Bone marrow (tissue), 2 donors: ENCODE measurements around the gene PRKAA2.
A peak's percentile ranks its signal among the peaks of the same experiment; 100 is the strongest.

Experiments
- DNase-seq, 2 donors: peaks; one replicate each; lab custom pipeline; 2025; lab: John Stamatoyannopoulos, UW

The PRKAA2 gene

DNA sequence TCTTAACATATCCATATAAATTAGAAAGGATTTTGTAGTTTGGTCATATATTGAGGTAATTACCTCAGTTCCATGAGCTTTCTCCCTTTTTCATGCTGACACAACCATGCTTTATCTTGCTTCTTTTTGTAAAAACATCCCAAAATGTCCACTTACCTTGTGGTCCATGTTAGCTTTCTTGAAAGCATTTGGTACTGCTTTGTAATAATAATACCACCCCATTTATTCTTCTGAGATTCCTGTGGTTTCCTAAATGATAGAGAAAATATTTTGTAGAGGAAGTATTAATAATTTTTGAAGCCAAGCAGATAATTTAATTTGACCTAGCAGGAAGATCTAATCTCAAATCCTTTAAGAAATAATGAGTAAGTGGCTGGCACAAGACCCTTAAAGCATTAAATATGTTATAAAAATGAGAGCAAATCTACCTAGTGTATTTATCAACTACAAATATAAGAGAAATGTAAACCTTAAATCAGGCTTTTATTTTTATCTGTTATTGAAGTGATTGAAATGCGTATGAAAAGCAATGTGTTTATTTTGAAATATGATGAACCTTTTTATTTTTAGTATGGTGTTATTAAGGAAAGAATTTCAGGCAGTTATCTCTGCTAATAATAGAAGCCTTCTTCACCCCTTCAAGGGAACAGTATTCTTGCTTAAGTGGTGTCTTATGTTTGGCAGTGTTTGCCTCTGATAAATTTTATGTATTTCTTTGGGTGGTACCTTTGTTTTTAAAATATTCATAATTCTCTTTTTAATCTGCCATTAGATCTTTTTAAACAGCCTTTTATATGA is 9.2 kb downstream of the PRKAA2 start:
- no peak for DNase-seq

GRCh38 chr1:56655991-56656613 is 11.0 kb downstream of the PRKAA2 start:
- no peak for DNase-seq

GRCh38 chr1:56658254-56658653 is 13.1 kb downstream of the PRKAA2 start:
- DNase-seq: no peak

- DNase-seq: no peak
Measured at GRCh38 chr1:56660293-56660692, 15.2 kb downstream of the PRKAA2 start.

DNA sequence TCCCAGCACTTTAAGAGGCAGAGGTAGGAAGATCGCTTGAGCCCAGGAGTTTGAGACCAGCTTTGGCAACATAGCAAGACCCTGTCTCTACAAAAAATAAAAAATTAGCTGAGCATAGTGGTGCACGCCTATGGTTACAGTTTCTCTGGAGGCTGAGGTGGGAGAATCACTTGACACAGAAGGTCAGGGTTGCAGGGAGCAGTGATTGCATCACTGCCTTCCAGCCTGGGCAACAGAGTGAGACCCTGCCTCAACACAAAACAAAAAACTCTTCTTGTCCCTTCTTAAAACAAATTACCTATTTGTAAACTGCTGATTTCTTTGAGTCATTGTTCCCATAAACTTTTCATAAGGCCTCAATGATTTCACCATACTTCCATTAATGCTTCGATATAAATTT is 18.7 kb downstream of the PRKAA2 start:
- DNase-seq: no peak

GRCh38 chr1:56665384-56665783 is 20.3 kb downstream of the PRKAA2 start:
- no peak for DNase-seq

GRCh38 chr1:56666112-56666608 is 21.0 kb downstream of the PRKAA2 start:
- no peak for DNase-seq

GRCh38 chr1:56670350-56670749 is 25.2 kb downstream of the PRKAA2 start:
- no peak for DNase-seq

GRCh38 chr1:56671085-56671484 is 26.0 kb downstream of the PRKAA2 start:
- no peak for DNase-seq

GRCh38 chr1:56671542-56671941 is 26.4 kb downstream of the PRKAA2 start:
- DNase-seq: no peak

DNA sequence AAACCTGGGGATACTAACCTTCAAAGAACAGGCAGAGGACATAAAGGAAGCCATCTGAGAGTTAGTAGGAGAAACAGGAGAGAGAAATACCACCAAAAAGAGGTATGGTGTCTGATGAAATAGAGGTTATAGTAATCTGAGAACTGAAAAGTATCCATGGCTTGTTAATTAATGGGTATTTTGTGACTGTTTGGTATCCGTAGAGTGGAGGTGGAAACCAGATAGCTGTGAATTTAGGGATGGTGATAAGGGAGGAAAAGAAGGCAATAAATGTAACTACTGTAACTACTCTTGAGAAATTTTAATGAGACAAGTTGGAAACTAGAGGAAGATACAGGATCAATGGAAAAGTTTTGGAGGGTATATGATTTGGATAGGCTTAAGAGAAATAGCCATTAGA is 27.5 kb downstream of the PRKAA2 start:
- DNase-seq: no peak

DNA sequence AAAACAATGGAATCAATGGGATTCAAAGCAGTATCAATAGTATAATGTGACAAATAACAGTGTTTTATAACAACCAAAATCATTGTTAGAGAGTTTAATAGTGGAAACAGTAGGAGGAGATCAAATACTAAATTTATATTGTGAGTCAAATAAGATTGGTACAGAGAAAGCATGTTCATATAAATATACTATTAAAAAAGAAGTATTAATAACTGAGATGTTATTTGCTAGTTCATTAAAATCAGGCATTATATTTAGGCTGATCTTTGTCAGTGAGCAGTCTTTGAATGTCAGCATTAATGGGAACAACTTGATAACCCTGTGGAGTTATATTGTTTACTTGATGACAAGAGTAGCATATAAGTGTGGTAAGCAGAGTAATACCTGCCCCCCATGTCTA is 30.6 kb downstream of the PRKAA2 start:
- DNase-seq: no peak

DNA sequence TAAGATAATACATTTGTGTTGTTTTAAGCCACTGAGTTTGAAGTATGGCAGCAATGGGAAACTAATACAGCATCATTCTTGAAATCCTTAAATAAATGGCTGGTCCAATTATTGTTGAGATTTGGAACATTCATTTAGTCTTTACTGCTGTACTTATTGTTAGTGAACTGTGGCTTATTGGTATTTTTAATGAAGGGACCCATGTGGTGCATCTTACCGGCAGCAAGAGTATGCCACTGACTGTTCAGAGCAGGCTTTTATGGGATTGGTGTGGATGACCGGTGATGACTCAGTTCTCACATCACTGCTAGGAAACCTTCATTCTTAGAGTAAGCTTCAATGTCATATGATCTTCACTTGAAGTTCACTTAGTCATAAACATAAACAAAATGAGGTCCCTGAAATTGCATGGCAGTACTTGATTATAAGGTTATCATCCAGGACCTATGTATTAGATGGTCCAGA is 31.5 kb downstream of the PRKAA2 start:
- no peak for DNase-seq

- no peak for DNase-seq
Measured at GRCh38 chr1:56683569-56683968, 38.5 kb downstream of the PRKAA2 start.

DNA sequence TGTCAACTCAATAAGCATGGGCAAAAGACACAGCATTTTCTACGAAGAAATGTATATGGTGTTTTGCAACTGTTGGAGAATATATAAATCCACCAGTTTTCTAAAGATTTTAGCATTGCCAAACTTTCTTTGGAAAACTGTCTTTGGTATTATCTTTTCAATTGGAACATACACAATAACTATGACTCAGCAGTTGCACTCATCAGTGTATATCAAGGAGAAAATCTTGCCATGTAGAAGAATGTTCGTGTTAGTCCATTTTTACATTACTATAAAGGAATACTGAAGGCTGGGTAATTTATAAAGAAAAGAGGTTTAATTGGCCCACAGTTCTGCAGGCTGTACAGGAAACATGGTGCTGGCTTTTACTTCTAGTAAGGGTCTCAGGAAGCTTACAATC is 41.1 kb downstream of the PRKAA2 start:
- DNase-seq: no peak

DNA sequence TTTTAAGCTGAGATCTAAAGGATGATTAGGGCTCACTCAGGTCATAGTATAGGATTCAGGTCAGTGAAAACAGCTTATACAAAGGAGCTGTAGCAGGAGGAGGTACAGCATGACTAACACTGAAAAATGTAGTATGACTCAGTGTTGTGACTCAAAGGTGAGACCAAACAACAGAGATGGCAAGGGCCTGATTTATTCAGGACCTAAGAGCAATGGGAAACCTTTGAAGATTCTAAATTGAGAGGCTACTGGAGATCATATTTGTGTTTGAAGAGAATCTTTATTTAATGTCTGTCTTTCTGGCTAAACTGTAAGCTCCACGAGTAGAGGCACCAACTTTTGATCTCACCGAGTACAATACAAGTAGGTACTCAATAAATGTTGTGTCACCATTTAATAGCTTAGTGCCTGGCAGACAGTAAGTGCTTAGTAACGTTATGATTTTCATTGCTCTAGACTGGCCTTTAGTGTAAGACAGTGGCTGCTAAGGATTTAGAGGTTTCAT is 43.5 kb downstream of the PRKAA2 start:
- DNase-seq: no peak

DNA sequence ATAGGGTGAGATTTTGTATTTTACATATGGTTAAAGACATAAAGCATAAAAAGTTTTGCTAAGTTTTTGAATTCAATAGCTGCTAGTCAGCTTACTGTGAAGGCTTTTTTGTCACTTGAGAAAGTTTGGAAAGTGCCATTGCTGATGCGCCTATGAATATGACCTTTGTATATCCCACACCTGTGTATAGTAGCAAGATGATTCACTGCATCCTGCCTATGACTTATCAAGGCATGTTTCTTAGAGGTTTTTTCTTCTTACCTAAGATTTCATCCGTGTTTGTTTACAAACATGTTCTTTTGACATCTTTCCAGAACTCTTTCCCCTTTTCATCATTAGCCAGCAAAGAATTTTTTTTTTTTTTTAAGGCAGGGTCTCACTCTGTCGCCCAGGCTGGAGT is 51.5 kb downstream of the PRKAA2 start:
- DNase-seq: no peak

GRCh38 chr1:56703747-56704146 is 58.6 kb downstream of the PRKAA2 start:
- no peak for DNase-seq

DNA sequence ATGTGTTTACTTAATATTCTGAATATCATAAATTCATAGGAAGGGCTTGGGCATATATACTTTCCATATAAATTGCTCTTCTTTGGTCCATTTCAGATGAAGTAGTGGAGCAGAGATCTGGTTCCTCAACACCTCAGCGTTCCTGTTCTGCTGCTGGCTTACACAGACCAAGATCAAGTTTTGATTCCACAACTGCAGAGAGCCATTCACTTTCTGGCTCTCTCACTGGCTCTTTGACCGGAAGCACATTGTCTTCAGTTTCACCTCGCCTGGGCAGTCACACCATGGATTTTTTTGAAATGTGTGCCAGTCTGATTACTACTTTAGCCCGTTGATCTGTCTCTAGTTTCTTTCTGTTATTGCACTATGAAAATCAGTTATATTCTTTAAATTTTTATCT is 62.3 kb downstream of the PRKAA2 start:
- DNase-seq: no peak

GRCh38 chr1:56709269-56709880 is 64.3 kb downstream of the PRKAA2 start:
- DNase-seq: peak in 1 of 2 donors; percentile 41

- no peak for DNase-seq
Measured at GRCh38 chr1:56709995-56710394, 64.9 kb downstream of the PRKAA2 start.

- no peak for DNase-seq
Measured at GRCh38 chr1:56710646-56711045, 65.5 kb downstream of the PRKAA2 start.

GRCh38 chr1:56712150-56712549 is 67.0 kb downstream of the PRKAA2 start:
- no peak for DNase-seq
